HG03432 (cell line): Measurements from ENCODE around the gene LAMTOR5.

Source experiments
- ATAC-seq: cut with Tn5 transposase; IDR thresholded peaks from one replicate; pipeline ENCODE4 v1.9.1; 2021; ENCODE audit warnings: mild to moderate bottlenecking, moderate library complexity; ENCODE audit not compliant: unreplicated experiment

Gene LAMTOR5

DNA sequence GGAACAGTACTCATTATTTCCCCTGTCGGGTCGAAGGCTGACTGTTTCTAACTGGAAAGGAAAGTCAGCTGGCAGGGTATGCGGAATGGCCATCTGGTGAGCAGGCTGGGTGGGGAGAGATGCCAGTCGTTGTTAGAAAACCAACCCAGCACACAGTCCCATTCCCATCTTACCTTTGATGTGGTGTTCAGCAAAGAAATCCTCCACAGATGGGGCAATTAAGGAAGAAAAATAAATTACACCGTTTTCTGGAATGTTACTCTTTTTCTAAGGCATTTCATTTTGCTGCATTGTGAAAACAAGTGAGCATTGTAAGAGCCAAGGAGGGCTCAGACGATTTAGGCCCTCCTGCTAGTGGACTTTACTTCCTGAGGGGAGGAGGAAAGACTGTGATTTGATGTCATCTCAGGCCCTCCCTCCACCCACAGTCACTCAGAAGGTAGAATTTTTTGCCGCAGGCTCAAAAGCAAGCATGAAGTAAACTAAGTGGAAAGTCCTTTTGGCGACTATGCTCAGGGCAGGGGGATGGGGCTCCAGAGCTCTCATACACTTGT lies 16.7 kb downstream of the LAMTOR5 start, which contains the start of gene SLC16A4:
TSS of gene SLC16A4 (minus strand) at position 335 of the 554 bp plus-strand sequence. CDS start 1,703 bp downstream, outside the sequence.
- no peak for ATAC-seq

GRCh38 chr1:110390096-110390495 lies 17.4 kb downstream of the LAMTOR5 start:
- no peak for ATAC-seq

DNA sequence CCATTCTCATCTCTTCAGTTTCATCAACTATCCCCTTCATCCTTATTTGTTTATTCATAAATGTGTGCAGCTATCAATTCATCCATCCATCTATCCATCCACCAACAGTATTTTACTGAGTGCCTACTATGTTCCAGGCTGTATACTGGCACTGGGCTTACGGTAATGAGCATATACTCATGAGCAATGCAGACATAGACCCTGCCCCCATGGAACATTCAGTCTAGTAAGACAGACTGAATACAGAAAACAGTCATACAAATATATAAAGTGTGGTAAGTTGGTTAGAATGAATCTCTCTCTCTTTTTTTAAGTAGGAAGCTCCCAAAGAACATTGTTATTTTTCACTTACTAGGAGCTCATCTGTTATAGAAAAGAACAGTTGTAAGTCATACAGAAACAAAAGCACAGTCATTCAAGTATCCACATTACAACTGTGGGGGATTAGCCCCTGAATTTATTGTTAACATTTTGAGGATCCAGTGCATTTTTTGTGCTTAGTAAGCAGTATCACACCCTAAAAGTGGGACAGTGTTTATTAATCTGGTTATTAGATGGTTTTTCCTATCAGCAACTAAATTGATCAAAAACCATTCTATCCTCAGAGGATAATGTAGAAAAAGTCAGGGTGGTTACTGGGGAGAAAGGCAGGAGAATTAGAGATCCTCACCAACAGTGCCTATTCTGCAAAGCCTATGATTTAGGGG lies 20.3 kb downstream of the LAMTOR5 start:
- ATAC-seq = no peak

DNA sequence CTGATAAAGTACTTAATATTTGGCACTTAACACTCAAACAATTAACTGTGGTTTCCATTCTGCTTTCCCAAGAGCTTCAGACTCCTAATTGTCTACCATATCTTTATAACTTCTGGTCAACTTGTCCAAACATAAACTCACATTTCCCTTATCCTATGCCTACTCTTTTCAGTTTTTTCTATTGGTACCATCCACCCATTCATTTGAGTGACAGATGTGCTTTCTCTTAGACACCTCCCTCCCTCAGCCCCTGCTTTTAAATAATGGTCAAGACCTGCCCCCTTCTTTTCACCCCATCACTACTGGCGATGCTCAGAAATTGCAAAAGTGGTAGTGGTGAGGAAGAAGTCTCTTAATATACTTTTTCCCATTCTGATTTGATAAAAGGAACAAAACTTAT lies 22.1 kb downstream of the LAMTOR5 start:
- no peak for ATAC-seq

DNA sequence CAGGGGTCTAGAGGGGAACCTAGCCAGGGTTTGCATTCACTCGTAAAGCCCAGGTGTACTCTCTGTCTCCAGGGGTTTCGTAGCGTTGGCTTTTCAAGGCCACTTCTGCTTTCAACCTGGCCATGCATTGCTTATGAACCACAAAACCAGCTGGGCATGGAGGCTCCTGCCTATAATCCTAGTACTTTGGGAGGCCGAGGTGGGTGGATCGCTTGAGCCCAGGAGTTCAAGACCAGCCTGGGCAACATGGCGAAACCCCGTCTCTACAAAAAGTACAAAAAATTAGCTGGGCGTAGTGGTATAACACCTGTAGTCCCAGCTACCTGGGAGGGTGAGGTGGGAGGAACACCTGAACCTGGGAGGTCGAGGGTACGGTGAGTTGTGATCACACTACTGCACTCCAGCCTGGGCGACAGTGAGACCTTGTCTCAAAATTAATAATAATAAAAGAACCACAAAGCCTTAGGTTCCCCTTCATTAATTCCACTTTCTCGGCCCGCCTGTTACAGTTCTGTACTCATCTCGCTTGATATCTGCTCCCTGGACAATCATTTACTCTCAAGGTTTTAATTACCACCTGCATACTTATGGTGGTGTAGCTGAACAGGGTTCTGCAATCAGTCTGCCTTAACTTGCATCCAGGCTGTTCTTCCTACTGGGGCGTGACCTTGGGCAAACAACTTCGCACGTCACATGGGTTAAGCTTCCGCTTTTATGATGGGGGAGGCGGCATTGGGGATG lies 22.7 kb downstream of the LAMTOR5 start:
- peak; percentile 65 for ATAC-seq

- no peak for ATAC-seq
These were observed 24.1 kb downstream of the LAMTOR5 start for GRCh38 chr1:110383251-110383990.

- no peak for ATAC-seq
These were observed 26.7 kb downstream of the LAMTOR5 start for GRCh38 chr1:110380672-110381283.

DNA sequence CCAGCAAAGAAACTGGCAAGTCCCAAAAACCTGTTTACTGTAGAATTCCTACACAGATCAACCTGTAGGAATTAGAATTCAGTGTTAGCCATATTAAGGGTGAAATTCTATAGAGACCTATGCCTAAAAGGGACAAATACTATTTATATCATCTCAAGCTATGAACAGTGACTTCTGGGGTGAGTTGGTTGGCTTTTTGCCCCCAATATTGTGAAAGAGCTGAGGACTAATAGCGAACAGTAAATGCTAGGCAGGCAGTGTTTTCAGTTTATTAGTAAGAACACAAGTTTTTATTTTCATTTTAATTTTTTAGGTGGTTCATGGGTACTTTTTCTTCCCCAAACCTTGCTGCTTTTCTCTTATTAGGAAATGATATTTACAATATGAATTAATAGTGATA lies 32.0 kb downstream of the LAMTOR5 start:
- no peak for ATAC-seq

DNA sequence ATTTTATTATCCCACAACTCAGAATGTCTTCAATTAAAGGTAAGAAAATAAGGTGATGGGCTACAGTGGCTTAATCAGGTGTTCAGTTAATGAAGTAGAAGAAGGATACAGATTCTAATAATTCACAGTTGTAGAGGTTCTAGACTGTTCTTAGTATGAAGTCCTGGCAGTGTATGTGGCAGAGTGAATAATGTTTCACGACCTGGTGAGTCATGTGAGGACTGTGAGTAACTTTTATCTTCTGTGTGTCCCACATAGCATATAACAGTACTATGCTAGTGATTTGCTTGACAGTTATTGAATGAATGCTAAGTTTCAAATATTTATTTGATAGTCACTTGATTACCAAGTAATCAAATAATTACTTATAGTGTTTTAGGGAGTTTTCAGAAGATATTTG lies 36.7 kb downstream of the LAMTOR5 start:
- ATAC-seq = no peak

DNA sequence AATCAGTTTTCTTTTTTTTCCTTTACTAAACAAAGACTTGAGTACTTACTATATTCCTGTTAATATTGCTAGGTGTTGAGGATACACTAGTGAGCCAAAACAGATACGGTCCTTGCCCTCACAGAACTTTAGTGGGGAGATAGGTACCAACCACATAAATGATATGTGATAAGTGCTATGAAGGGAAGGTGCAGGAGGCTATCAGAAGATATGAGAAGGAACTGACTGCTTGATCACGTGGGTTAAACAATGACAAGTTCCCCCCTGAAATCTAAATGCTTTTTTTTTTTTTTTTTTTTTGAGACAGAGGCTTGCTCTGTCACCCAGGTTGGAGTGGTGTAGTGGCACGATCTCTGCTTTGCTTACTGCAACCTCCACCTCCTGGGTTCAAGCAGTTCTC lies 43.3 kb downstream of the LAMTOR5 start:
- no peak for ATAC-seq

GRCh38 chr1:110361856-110362255 lies 45.6 kb downstream of the LAMTOR5 start:
- ATAC-seq = no peak

- no peak for ATAC-seq
These were observed 47.1 kb downstream of the LAMTOR5 start for GRCh38 chr1:110360431-110360830.

DNA sequence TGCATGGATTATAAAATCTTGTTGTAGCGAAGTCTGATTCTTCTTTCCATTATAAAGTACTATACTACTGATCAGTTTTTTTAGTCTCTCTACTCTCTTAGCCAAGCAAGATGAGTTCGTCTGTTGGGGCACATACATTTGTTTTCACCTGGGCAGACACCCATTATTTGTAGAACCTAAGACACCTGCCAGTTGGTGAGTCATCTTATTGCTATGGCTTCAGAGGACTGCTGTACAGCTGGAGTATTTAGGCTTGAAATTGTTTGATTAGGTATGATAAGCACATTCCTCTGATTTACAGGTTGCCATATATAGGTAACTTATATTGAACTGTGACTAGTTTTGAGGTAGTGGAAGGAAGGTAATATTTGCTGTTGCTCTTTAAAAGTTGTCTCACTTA lies 51.1 kb downstream of the LAMTOR5 start:
- no peak for ATAC-seq

- no peak for ATAC-seq
These were observed 52.2 kb downstream of the LAMTOR5 start for GRCh38 chr1:110355321-110355720.
